Measurements from ENCODE around the gene ACBD3.

DNA sequence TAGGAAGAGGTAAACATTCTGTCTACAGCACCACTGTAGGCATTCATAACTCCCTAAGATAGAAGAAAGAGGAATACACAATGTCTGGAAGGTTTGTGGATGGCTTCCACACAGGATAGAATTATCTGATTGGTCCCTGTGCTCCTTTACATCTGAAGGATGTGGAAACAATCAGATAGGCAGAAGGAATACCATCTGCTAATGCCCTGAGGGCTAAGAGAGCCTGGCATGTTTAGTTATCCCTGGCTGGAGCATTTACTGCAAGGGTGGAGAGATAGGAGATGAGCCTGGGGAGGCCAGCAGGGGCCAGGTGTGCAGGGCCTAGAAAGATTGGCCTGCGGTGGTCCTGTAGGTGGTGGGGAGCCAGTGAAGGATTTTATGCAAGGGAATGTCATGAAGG, 8.6 kb upstream of the ACBD3 start:
- TF ChIP-seq, protein P1, sequence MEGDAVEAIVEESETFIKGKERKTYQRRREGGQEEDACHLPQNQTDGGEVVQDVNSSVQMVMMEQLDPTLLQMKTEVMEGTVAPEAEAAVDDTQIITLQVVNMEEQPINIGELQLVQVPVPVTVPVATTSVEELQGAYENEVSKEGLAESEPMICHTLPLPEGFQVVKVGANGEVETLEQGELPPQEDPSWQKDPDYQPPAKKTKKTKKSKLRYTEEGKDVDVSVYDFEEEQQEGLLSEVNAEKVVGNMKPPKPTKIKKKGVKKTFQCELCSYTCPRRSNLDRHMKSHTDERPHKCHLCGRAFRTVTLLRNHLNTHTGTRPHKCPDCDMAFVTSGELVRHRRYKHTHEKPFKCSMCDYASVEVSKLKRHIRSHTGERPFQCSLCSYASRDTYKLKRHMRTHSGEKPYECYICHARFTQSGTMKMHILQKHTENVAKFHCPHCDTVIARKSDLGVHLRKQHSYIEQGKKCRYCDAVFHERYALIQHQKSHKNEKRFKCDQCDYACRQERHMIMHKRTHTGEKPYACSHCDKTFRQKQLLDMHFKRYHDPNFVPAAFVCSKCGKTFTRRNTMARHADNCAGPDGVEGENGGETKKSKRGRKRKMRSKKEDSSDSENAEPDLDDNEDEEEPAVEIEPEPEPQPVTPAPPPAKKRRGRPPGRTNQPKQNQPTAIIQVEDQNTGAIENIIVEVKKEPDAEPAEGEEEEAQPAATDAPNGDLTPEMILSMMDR (IDR thresholded peaks at IDR 0.05) = no peak
- no peak for TF ChIP-seq POLR2A (IDR thresholded peaks at IDR 0.05)

Measured in body of pancreas (tissue), 4 donors.